WTC11 (cell line): Measurements from ENCODE around the gene SIT1.

ENCODE experiments used
- CTCF ChIP-seq: fragments of 200-600 bp; IDR thresholded peaks from 2 replicates; pipeline ENCODE4 v1.8.0; 2022; ENCODE audit warnings: antibody characterized with exemption
- IRF1 ChIP-seq: sonication (generic); formaldehyde crosslinking; IDR thresholded peaks from 2 replicates; pipeline ENCODE4 v1.8.0; 2023; ENCODE audit warnings: missing genetic modification reagents
- MAX ChIP-seq: sonication (generic); formaldehyde crosslinking; IDR thresholded peaks from 2 replicates; pipeline ENCODE4 v1.8.0; 2022; ENCODE audit warnings: mild to moderate bottlenecking, missing genetic modification reagents

- no peak for TF ChIP-seq CTCF
- no peak for TF ChIP-seq IRF1 (CRISPR knock-in tag)
- no peak for TF ChIP-seq MAX (CRISPR knock-in tag)
These were observed 41.5 kb downstream of the SIT1 start for GRCh38 chr9:35609001-35609819.
